ENCODE measurements around the gene VAC14.

VAC14 gene

DNA sequence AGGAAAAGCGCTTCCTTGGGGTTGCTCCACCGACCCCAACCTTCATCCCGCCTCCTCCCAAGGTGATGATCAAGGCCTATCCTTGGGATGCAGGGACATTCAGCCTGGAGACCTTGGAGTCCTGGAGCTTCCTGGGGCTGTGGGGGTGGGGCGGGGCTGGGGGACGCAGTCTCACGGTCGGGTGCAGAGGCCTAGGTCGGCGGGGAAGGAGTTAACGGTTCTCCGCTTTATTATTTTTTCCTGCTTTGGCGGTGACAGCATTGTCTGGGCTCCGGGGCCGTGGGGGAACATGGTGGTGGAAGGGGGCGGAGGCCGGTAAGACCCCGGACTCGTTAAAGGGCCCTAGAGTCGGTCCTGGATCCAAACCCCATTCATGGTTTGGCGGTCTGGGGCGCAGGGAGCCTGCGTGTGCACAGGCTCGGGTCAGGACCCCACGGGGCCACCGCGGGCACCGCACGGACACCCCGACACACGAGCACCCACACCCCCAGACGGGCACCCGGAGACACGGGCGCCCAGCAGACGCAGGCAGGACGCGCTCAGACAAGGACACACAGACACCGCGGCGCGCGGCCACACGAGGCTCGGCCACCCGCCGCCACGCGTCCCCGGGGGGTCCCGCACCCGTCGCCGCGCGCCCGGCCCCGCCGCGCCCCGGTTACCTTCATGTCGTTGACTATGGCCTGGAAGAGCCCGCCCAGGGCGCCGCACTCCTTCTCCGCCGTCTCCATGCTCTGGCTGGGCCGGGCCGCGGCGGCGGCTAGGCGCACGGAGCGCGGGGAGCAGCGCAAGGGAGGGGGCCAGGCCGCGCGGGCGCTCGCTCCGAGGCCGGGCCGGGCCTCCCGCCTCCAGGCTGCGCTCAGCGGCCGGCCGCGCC, 115.7 kb downstream of the VAC14 start:
- DNase-seq (ENCODE audit: extremely low read depth, insufficient read length): no peak
- Histone ChIP-seq H3K36me3 (ENCODE audit: control insufficient read depth, insufficient read depth, low read length) (no peaks in the 10 kb centered on the region), H3K27me3 (replicated peaks; ENCODE audit: control insufficient read depth, insufficient read depth, low read length) (no peaks in the 10 kb centered on the region; the same call in 1 of the 2 replicates), H3K4me3 (replicated peaks; ENCODE audit: low read depth, low read length) (no peak overlapping the region)
- no peak for TF ChIP-seq CTCF (IDR thresholded peaks at IDR 0.05; ENCODE audit: insufficient read depth, low read length, poor library complexity, severe bottlenecking)

DNA sequence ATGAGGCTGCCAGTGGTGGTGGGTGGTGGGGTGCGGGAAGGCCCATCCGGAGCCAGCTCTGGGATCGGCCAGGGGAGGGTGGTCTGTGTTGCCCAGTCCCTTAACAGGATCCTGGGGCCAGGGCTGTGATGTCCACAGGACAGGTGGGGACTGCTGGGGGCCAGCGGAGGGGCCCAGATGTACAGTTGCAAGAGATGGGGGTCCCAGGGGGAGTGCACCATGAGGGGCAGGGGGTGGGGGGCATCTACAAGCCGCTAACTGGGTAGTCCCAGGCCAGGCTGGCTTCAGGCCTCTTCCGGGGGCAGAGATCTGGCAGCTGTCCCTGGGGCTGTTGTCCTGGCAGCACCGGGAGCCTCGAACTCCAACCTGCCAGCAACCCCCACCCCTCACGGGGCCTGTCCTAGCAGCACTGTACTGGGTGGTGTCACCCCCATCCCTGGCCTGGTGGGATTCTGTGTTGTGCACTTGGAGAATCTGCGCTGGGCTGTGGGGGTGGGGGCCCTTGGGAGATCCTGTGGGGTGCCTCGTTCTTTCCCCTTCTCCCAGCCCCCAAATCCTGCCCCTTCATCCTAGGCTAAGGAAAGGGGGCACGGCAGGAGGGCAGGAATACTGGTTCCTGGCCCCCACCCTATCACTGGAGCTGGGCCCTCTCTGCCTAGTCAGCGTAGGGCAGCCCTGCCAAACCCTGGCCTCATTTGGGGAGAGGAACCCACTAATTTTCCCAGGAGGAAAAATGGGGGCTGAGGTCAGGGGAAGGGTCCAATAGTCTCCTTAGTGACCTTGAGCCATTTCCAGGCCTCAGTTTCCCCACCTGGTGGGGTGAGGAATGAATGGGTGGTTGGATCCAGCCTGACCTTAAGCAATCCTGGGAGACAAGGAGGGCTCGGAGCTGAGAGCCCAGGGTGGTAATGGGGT, 116.6 kb downstream of the VAC14 start:
- Histone ChIP-seq H3K4me3 (replicated peaks; ENCODE audit: low read depth, low read length) (no peak overlapping the region), H3K36me3 (ENCODE audit: control insufficient read depth, insufficient read depth, low read length) (no peaks in the 10 kb centered on the region), H3K27me3 (replicated peaks; ENCODE audit: control insufficient read depth, insufficient read depth, low read length) (no peaks in the 10 kb centered on the region; the same call in 1 of the 2 replicates)
- DNase-seq (ENCODE audit: extremely low read depth, insufficient read length): no peak
- TF ChIP-seq CTCF (IDR thresholded peaks at IDR 0.05; ENCODE audit: insufficient read depth, low read length, poor library complexity, severe bottlenecking): no peak

DNA sequence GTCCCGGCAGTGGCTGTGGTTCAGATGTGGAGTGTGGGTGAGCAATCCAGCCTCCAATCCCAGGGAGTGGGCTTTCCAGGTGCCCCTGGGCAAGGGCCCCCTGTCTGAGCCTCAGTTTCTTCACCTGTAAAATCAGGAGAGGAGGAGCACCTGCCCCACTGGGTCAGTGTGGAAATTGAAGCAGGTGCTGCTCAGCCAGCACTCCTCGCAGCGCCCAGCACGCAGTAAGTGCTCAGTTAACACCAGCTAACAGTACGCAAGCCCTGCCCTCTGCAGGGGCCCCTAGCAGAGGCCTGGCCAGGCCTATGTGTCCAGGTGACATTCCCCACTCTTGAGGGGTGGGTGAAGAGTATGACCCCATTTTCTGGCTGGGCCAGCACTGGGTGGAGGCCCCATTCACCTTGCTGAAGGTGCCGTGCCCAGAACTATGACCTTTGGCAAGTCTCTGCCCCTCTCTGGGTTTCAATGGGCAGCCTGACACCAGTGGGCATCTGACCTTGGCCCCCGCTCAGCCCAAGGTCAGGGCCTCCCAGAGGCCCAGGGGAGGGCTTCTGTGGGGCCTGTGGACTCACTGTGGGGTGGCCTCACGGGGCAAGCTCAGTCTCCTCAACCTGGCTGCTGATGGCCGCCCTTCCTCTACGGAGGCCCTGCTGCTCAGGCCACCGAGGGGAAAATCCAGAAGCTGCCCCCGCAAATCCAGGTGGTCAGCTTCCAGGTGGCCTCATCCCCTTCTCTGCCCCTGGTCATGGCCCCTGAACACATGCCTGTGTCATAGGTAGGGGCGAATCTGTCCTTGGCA, 117.6 kb downstream of the VAC14 start:
- no peak for DNase-seq (ENCODE audit: extremely low read depth, insufficient read length)
- H3K4me3 ChIP-seq (replicated peaks; ENCODE audit: low read depth, low read length): no peak overlapping the region
- no peak for TF ChIP-seq CTCF (IDR thresholded peaks at IDR 0.05; ENCODE audit: insufficient read depth, low read length, poor library complexity, severe bottlenecking)
- H3K27me3 ChIP-seq (replicated peaks; ENCODE audit: control insufficient read depth, insufficient read depth, low read length): no peaks in the 10 kb centered on the region; the same call in 1 of the 2 replicates
- H3K36me3 ChIP-seq (ENCODE audit: control insufficient read depth, insufficient read depth, low read length): no peaks in the 10 kb centered on the region

DNA sequence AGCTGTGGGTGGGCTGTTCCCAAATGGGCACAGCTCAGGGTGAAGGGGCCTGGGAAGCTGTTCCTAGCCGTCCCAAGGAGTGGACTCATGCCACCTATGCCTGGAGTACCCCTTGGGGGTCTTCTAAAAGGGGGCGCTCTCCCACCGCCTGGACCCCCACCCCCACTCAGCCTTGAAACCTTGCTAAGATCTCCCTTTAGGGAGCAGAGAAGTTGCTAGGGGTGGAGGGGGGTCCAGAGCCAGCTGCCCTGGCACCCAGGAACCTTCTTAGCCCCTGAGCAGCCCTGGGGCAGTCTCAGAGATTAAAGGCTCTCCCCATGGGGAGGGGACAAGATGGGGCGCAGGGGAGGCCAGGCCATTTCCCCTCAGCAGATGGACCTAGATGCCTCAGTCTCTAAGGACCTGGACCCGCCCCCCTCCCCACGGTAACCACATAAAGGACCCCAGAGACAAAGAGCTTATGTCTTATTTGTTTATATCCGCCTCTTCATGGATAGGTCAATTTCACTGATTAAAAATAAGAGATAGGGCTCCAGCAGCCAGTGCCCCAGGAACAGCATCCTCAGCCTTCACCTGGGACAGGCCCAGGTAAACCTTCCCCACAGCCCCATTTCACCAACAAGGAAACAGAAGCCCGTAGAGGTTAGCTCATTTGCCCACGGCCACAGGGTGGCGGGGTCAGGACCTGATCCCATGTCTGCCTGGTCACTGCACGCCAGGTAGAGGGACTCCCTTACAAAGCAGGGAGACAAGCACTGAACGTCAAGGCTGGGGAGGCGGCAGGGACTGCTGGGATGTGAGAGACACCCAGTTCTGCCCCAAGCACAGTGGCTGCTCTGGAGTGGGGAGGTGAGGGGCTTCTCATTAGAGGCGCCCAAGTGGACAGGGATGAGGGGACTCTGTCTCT, 118.5 kb downstream of the VAC14 start:
- no peaks in the 10 kb centered on the region for H3K36me3 ChIP-seq (ENCODE audit: control insufficient read depth, insufficient read depth, low read length)
- H3K4me3 ChIP-seq (replicated peaks; ENCODE audit: low read depth, low read length): no peak overlapping the region

More for the DNA sequence above, 118.5 kb downstream of the VAC14 start:
- no peak for TF ChIP-seq CTCF (IDR thresholded peaks at IDR 0.05; ENCODE audit: insufficient read depth, low read length, poor library complexity, severe bottlenecking)
- no peak for DNase-seq (ENCODE audit: extremely low read depth, insufficient read length)
- H3K27me3 ChIP-seq (replicated peaks; ENCODE audit: control insufficient read depth, insufficient read depth, low read length): no peaks in the 10 kb centered on the region; the same call in 1 of the 2 replicates

All from GM06990 (cell line).